Brain pericyte (primary cell): ENCODE data around the gene ORC3.
A peak's percentile ranks its signal among the peaks of the same experiment; 100 is the strongest.
"Not testable (repeated sequence)": the region's sequence is repeated elsewhere in the genome, so short reads cannot be mapped to it uniquely, and the experiment has no call there.

Source experiments
- DNase-seq: peaks from one replicate; pipeline ENCODE4 v3.0.0-alpha.2; 2012; ENCODE audit warnings: low read depth, low spot score

Gene ORC3

DNA sequence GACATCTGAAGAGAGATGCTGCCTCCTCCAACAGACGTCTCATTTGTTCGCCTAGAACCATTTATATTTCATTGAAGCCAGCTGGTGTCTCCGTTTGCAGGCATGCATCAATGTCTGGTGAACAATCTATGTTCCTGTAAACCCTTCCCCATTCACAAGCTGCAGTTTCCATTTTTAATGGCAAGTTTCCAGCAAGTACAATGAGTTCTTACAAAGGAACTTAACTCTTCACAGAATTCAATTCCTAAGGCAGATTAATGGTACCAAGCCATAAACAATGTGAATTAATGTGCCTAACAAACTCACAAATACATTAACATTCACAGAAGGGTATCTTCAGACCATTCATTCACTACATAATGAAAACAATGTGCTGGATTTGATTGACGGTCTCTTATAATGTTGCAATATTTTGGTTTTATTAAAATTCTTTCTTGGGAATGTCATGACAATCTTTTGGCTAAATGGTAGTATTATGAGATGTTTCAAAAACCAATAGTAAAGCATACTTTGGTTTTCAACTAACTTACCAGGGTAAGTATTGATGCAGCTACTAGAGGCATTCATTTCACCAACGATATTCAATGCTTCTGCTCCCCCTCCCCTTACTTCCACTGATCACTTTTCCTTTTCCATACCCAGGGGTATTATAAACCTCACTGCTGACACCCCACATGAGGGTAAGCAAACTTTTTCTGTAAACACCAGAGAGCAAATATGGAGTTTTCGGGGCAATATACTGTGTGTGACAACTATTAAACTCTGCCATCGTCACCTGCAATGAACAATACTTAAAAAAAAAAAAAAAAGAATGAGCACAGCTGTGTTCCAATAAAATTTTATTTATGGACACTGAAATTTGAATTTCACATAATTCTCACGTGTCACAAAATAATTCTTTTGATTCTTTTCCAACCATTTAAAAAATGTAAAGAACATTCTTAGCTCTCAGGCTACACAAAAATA is 107.9 kb downstream of the ORC3 start:
- DNase-seq = peak; percentile 86

DNA sequence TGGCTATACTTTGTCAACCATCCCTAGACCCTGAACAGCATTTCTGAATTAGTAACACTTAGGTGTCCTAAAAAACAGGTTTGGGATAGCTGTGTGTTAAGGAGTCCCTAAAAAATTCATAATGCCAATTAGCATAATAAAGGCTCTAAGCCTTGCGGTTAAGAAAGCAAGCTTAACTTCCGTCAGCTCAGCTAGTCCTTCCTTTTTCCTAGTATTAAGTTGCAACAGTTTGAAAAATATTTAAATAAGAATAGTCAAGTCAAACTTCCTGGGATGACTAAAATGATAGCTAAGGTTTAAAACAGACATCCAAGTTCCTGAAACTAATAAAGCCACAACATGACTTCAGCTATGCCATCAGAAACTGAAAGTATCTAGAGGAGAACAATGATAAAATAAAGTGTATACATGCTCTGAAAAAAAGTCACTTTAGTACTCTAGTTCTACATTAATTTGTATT is 108.6 kb downstream of the ORC3 start:
- DNase-seq = no peak

DNA sequence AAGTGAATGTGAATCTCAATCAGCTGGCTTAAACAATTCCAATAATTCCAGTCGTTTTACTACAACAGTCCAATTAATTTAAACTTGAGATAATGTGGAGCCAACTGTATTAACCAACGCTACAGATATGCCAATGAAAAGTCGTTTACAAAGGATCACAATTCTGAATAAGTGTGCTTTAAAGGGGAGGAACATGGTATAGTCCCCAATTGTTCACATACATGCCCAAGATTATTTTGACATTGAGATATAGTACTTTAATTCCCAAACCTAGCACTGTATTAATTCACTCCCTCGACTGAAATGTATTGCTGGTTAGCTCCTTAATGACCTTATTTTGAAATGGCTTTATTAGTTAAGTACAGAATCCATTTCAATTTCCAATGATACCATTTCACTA is 109.6 kb downstream of the ORC3 start:
- no peak for DNase-seq

DNA sequence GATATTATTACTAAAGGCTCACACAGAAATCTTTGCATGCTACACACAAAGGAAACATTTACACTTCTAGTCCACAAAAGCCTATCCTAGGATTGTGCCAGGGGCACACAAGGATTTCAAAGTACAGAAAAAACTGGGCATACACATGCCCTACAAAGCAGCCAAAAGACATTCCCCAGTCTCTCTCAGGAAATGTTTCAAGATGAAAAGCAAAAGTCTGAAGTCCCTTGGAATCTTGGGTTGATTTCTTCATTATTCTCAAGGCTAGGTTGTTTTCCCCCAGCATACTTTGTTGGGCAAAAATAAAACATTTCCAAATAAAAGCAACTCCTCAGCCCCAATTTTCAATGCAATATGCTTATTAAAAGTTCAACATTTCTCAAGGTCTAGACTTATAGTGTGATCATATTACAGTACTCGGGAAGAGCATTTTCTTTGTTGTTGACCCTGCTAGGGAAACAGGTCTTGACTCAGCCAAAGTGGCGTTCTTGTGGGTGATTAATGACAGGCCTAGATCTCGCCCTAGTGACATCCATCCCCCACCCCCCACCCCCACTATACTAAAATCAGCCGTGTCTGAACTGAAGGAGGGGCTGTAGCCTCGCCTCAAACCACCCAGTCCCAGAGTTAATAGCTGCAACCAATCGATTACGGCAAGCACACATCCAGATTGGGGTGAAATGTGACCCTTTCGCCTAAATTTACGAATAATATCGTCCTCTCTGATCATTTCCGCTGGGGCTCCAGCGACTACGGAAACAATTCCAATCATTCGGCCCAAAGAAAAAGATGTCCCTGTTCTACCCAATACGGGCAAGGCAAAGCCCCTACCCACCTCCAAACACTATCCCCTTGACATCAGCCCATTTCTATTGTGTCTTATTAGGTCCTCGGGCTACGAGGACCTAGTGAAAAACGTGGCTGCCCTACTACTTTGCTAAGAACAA is 110.7 kb downstream of the ORC3 start:
- no peak for DNase-seq

DNA sequence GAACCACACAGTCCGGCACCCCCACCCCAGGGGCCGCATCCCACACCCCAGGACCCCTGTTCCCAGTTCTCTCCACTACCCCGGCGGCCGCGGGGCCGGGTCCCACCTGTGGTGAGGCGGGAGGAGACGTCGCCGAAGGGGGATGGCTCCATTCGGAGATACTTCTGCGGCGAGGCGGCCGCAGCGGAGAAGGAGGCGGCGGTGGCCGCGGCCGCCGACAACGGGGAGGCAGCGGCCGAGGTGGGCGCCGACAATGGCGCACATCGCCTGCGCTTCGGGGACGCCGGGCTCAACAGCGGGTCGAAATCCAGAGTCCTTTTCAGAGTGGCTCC is 111.4 kb downstream of the ORC3 start:
- no peak for DNase-seq

DNA sequence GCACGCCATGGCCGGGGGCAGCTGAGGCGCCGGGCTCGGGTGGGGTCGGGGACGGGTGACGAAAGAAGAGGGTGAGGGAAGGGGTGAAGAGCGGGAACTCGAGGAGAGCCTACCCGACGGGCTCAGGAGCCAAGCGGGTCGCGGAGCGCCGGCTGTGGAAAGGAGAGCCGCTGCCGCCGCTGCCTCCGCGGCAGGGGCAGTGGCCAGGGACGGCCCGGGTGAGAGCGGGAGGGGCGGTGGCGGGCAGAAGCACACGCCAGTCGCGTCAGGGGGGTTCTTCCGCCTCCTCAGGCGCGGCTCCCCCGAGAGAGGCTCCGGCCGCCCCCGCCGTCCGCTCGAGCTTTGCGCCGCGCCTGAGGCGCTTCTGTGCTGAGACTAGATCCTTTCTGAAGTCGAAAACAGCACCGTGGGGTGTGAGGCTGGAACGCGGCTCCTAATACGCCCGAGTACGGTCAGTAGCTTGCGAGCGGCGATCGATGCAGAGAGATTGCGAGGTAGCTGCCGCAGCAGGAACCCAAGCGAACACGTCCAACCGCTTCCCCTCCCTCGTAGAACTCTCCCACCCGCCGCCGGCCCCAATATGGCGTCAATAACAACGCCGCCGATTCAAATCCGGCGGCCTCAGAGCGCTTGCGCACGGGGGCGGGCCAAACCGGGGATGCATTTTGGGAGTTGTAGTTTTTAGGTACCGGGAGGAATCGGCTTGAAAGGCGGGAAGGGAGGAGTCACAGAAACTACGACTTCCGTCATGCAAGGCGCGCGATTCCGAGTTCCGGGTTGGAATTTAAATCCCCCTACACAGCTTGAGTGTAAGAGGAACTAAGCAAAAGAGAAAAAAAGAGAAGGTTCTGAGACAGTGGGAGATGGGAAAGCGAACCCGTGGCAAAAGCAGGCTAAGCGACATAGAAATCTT is 112.0 kb downstream of the ORC3 start, which contains the start of gene AKIRIN2:
Gene AKIRIN2 (minus strand): TSS at position 558 of the 913 bp plus-strand sequence. CDS start 549 bp downstream, at position 9.
- DNase-seq = peak; percentile 98

DNA sequence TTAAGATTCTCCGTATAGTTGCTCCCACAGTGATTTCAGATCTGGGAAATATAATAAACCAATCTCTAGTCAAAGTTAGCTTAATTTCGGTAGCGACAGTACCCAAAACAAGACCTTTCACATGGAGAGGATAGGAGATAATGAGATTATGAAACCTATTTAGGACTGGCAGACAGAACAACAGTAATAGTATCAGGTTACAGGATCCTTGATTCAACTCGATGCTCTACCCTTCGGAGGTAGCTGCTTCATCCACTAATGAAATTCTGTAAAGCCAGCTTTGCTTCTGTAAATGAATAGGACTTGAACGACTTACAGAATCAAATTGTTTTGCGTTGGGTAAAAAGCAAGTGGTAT is 112.6 kb downstream of the ORC3 start:
- DNase-seq = no peak

DNA sequence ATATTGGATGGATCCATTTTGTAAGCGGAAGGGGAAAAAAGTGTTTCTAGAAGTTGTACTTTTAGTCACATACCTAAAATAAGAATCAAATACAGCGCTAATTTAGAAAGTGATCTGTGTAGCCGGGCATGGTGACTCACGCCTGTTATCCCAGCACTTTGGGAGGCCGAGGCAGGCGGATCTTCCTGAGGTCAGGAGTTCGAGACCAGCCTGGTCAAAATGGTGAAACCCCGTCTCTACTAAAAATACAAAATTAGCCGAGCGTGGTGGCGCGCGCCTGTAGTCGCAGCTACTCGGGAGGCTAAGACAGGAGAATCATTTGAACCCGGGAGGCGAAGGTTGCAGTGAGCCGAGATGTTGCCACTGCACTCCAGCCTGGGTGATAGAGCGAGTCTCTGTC is 113.1 kb downstream of the ORC3 start:
- DNase-seq = not testable (repeated sequence)

DNA sequence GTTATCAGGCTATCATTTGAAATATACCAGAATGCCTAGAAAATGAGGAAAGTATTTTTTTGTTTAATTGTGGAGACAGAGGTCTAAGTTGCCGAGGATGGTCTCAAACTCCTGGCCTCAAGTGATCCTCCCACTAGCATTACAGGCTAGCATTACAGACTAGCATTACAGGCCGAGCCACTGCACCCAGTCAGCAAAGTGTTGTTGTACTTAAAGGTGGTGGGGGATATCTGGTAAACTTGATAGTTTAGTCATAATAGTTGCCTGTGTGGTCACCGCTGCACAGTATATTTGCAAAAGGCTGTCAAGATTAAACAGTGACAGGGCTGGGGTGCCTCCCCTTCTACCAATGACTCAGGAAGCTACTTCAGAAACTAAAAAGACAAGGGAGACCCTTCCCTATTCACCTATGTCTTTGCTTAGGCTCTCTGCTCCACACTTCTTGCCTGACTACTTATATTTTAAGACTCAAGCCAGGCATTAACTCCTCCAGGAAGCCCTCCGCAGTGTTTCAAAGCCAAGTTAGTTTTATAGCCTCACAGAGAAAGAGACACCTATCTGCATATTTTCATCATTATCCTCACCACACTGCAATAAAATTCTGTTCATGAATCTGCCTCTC is 115.2 kb downstream of the ORC3 start:
- no peak for DNase-seq

DNA sequence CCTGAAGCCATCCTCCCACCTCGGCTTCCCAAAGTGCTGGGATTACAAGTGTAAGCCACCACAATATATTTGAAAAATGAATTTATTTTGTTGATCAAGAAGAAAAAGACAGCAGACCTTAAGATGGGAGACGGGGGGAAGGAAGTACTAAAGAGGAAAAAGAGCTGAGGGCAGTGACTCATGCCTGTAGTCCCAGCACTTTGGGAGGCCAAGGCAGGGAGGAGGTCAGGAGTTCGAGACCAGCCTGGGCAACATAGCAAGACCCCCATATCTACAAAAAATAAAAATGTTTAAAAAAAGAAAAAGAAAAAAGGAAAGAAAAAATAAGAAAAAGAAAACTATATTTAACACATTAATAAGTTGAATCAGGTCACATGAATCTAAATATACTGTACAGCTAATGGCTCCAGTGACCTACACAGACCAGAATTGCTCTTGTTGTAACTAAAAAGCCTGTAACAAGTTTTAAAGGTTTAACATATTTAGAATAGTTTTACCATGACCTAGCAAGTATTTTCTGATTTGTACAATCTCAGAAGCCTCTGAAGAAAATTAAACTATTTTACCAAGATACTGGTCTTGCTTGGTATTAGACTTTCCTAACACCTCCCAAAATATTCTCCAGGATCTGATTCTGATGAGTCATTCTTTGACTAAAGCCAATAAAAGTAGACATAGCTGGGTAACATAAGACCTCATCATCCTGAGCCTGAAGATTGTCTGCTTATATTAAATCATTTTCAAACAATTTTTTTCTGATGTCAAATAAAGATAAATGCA is 116.4 kb downstream of the ORC3 start:
- no peak for DNase-seq

DNA sequence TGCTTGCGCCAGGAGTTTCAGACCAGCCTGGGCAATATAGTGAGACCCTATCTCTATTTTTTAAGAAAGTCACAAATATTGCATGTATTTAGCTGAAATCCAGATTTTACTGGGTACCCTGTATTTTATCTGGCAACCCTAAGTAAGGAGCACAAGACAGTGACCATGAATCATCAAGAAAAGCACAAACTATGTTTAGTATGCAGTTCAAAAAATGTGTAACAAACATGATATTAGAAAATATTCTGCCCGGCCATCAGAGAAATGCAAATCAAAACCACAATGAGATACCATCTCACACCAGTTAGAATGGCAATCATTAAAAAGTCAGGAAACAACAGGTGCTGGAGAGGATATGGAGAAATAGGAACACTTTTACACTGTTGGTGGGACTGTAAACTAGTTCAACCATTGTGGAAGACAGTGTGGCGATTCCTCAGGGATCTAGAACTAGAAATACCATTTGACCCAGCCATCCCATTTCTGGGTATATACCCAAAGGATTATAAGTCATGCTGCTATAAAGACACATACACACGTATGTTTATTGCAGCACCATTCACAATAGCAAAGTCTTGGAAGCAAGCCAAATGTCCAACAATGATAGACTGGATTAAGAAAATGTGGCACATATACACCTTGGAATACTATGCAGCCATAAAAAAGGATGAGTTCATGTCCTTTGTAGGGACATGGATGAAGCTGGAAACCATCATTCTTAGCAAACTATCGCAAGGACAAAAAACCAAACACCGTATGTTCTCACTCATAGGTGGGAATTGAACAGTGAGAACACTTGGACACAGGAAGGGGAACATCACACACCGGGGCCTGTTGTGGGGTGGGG is 118.9 kb downstream of the ORC3 start:
- DNase-seq = not testable (repeated sequence)

DNA sequence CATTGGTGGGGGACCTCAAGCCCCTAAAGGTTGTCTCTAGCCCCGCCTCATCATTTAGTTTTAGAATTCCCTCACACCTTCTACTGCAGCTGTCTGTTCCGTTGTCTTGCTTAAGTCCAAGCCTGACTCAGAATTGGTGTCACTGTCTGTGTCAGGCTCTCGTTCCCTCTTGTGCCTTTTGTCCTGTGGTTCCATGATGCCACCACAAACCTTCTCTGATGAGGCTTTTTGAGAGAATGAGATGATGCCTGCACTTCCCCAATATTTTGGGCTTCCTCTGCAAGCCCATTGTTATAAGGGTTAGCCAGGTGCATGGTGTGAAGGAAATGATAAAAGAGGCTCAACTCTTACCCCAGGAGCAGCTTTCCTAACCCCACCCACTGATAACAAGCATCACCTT is 120.2 kb downstream of the ORC3 start:
- no peak for DNase-seq

DNA sequence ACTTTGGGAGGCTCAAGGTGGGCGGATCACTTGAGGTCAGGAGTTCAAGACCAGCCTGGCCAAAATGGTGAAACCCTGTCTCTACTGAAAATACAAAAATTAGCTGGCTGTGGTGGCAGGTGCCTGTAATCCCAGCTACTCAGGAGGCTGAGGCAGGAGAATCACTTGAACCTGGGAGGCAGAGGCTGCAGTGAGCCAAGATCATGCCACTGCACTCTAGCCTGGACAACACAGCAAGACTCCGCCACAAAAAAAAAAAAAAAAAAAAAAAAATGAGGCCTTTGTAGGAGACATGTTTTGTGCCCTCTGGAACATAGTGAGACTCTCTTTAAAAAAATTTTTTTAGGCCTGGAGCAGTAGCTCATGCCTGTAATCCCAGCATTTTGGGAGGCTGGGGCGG is 122.8 kb downstream of the ORC3 start:
- not testable (repeated sequence) for DNase-seq

DNA sequence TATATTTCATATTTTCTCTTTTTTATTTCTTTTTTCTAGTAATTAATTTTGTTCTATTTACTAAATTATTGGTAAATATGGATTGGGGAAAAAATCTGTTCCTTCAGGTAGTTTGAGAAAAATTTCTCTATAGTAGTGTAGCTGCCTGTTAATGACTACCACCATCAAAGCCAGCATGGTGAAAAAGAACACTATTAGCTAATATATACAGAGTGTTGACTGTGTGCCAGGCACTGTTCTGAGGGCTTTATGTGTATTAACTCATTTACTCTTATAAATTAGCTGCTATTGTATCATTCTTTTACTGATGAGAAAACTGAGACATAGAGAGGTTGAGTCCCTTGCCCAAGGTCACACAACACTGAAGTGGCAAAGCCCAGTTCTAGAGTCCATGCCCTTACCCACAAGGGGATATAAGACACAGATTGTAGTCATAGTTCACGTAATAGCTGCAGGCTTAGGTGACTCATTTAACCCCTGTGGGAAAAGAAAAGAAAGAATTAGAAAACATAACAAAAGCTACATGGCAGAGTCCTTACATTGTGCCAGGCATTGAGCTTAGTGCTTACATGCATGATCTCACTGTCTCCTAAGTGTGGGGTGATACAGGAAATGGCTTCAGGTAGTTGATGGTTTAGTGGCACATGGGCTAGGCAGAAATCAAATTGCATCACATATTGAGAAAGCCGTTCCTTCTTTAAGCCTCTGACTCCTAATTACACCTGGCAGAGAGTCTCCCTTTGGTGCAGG is 124.3 kb downstream of the ORC3 start:
- peak; percentile 64 for DNase-seq
